GM18526 (cell line): ENCODE measurements around the gene SPEN.
A peak's percentile ranks its signal among the peaks of the same experiment; 100 is the strongest.

ENCODE experiments used
- POLR2A ChIP-seq: IDR thresholded peaks from 3 replicates; pipeline ENCODE4 v1.6.1; 2011; ENCODE audit not compliant: insufficient read length; ENCODE audit errors: extremely low read depth

SPEN gene

DNA sequence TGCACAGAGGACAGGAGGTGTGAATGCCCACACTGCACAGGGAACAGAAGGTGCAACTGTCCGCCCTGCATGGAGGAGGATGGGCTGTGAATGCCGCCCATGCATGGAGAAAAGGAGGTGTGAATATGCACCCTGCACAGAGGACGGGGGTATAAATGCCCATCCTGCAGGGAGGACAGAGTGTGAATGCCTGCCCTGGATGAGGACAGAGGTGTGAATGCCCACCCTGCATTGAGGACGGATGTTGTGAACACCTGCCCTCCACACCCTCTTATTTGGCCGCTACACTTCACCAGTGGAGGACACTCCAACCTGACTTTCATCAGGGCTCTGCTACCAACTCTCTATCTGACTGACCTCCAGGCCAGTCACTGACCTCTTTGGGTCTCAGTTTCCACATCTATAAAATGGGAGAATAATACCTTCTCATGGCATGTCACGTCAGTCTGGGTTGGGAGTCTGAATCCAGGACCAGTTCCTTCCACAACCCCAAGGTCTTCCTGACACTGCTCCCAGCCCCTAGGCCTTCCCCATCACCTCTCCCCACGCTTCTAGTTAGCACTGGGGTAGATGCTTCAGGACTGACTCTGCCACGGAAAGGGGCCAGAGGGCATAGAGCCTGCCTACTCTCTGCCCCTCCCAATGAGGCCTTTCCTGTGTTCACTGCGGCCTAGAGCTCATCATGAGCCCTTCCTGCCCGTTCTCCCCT lies 100.0 kb downstream of the SPEN start:
- no peak for TF ChIP-seq POLR2A

DNA sequence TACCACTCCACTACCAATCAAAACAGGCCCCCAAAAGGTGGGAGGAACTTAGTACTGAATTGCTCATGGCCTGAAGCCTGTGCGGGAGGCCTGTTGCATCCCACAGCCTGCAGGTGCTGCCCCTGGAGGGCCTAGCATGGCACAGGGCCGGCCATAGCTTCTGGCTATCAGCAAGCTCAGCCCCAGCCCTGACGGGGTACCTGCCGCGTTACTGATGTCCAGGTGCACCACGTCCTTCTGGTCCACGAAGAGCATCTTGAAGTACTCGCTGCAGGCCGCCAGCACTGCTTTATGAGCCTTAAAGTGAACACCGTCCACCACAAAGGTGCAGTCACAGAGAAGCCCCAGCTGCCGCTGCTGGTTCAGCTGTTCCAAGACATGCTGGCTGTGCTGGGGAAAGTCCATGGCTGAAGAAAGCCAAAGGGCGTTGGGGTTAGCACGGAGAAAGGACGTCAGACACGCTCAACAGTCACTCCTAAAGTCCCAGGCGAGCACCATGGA lies 100.6 kb downstream of the SPEN start:
- TF ChIP-seq POLR2A = no peak

DNA sequence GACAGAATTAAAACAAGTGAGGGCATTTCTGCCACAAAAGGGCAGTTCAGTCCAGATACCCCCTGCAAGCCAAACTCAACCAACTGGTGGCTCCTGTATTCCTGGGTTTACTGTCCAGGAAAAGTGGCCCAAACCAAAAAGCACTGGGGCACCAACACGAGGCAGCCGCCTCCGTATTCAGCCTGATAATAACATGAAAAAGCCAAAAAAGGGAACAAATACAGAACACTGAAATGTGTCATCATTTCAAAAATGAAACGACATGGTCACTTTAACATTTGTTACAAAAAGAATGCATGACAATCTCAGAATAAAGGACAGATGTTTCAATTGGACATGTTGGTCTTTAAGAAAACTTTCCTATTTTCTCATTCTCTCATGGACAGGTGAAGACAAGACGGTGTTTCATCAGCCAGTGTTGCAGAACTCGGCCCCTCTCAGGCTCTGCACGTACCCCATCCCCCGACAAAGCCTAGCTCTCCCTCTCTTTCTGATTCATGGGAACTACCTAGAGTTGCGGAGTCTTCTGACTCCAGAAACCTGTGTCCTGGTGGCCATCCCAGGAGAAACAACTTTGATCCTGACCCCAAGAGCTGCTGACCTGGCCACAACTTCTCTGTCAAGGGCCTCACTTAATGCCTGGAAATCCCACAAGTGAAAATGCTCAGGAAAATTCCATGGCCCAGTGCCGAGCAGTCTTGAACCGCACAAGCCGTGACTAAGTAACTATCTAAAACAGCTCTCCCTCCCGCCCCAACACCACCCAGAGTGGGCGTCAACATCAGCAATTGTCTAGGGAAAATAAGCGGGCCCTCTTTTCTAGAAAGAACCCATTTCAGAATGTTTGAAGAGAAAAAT lies 101.3 kb downstream of the SPEN start:
- TF ChIP-seq POLR2A = no peak

DNA sequence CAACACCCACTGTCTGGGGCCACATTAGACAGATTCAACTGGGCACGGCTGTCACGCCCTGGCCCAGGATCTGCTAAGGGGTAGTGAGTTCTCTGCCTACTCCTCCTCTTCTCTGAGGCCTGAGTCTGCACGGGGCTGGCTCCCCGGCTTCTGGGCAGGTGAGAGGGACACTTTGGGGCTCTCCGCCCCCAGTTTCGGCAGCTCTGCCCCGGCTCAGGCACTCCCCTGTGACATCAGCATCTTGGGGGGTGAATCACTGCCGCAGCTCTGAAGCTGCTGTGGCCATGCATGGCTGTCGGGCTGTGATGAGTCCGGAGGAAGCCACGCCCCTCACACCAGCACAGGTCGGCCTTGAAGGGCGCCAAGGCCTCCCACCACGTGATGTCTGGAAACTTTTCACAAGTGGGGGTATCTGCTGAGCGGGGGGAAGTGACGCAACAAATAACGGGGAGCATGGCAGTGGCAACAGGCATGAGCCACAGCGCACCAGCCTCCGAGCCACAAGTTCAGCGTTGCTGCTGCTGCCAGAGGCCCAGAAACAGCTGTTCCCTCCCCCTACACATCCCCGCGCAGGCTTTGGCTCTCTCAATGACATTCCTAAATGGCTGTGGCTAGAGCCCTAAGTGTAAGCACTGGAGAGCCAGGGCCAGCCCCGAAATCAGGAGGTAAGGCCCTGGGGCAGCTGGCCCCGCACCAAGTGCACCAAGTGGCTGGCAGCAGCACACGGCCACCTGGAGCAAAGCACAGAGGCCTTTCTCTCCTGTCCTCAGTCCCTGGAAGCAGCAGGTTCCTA lies 102.1 kb downstream of the SPEN start:
- peak; percentile 24 for TF ChIP-seq POLR2A

DNA sequence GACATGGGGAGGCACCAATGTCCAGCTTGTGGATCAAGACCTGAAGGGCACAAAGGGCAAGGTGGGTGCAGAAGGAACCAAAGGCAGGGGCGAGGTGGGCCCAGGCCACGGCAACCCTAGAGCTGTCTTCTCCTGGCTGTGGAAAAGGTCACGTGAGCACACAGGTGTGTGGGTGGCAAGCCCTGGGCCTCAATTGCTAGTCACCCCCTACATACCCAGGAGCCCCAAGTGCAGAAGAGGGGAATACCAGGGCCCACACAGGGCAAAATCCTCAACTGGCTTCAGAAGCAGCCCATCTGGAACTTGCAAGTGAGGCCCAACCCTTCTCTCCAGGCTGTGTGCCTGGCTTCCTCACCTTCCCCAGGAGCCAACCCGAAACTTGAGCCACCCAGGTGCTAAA lies 102.8 kb downstream of the SPEN start:
- TF ChIP-seq POLR2A = no peak

DNA sequence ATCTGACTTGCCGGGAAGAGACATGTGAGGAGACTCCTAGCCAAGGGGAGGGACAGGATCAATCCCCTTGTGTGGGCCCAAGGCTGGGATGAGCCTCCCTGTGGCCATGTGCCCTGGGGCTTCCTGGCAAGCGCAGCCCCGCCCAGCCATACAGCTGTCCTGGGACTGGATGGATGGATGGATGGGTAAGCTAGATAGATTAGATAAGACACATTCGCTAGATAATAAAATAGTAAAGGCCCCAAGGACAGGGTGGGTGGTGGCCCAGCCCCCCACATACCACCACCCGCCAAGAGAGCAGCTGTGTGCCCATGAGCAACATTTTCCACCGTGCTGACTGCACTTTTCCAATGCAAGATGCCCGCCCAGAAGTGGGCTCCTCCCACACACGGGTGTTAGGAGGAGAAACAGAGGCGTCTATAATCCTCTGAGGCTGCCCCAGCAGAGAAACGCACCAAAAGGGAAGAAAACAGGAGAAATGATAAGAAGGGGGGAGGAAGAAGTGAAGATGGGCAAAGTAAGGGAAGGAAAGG lies 103.3 kb downstream of the SPEN start:
- TF ChIP-seq POLR2A = no peak

DNA sequence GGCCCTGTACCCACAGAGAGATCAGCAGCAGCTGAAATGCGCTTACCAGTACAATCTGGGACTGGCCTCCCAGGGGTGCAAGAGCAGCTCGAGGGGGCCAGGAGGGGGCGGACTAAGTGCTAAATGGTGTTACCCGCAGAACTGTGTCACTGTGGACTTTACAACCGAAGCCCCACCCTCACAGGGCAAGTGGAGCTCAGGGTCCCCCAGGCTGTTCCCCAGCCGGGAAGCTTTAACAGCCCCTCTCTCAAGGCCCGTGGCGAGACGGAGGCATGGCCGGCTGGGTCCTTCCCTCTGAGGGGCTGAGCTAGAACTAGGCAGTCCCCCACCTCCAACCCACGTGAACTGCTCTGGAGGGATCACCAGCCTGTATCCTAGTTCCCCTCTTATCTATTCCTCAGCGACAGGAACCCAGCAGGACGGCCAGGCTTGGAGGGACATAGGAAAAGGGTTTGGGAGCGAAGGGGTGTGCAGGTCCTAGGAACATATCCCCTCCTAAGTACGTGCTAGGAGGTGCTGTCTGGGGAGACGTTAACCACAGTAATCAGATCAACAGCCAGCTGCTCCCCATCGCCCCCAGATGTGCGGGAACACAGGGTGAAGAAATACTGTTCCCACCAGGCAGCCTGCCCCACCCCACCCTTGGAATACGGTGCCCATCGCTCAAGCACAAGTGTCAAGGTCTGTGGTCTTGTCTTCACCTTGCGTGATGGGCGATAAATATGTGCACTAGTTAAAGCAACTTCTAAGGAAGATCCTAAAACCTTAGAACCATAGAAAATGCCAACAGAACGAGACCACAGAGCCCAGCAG lies 104.0 kb downstream of the SPEN start:
- TF ChIP-seq POLR2A = no peak

DNA sequence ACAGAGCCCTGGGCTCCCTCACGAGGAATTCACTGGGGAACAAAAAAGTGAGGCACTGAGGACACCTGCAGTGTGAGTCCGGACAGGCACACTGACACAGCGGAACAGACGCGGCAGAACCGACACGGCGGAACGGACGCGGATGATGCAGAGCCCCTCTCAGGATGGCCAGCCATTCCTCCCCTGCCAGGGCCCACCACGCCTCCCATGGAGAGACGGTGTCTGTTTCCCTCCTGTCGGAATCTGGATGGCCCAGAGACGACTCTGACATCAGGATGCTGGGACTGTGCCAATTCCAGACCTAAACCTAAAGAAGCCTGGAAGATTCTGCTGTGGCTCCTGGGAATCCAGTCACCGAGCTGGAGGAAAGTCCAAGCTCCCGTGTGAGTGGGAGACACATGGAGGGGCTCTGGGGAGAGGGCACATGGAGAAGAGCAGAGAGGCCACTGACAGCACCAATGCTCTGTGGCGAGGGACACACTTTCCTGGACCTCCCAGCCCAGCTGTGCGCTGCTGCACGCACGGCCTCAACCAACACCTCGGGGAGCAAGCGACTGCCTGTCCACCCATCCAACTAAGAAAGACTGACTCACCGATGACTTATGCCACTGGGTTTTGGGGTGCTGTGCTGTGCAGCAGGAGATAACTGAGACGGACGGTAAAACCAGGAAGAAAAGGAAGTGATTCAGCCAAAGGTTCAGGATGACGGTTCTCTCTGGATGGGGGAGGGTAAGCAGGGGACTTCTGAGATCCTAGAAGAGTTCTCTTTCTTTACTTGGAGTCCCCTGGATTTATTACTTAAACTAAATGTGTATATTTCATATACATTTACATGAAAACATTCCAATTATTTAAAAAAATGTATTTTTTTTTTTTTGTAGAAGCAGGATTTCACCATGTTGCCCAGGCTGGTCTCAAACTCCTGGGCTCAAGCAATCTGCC lies 105.1 kb downstream of the SPEN start:
- no peak for TF ChIP-seq POLR2A

DNA sequence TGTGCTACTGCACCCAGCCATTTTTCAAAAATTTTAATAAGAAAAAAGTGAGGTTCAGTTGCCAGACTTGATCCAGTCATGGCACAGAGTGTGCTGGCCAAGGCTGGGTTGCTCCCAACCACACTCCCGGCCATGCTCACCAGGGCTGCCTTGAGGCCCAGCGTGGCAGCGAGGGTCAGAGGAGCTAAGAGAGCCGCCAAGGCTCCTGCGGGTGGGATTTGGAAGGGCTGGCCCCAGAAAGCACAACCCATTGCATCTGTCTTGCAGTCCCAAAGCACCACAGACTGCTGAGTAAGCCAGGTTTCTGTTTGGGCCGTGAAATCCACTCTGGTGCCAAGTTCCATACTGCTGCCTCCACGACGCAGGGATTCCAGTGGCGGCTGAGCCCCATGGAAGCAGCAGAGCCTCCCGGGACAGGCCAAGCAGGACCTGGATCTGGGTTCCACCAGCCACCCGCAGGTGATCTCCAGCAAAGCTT lies 105.8 kb downstream of the SPEN start:
- TF ChIP-seq POLR2A = no peak

DNA sequence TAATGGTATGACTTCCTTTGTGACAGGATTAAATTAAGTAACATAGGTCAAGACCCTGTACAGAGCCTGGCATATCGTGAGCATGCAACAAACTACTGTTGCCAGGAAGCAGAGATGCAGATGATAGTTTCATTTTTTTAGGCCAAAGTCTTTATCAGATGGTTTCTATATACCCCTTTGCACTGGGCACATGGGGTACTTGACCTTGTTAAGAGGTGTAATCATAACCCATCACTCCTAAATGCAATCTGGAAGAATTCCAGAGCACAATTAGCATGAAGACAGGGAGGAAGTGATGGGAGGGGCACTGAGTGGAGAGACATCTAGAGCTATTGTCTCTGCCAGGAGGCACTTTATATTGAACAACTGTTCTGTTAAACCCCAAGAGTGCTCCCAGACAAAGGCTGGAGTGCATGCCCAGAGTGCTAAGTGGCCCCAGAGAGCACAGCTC lies 106.3 kb downstream of the SPEN start:
- TF ChIP-seq POLR2A = no peak

DNA sequence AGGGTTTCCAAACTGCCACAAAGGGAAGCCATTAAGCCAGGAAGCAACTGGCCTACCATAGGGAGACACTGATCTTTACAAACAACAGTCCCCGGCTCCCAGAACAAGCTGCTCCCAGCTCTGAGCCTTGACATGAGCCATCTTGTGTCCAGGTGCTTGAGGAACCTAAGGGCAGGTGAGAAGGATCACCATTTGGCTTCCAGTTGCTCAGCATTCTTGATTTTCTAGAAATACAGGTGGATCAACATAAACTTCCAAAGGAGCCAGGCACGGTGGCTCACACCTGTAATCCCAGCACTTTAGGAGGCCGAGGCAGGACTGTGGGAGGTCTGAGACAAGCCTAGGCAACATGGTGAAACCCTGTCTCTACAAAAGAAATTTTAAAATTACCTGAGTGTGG lies 106.8 kb downstream of the SPEN start:
- no peak for TF ChIP-seq POLR2A

DNA sequence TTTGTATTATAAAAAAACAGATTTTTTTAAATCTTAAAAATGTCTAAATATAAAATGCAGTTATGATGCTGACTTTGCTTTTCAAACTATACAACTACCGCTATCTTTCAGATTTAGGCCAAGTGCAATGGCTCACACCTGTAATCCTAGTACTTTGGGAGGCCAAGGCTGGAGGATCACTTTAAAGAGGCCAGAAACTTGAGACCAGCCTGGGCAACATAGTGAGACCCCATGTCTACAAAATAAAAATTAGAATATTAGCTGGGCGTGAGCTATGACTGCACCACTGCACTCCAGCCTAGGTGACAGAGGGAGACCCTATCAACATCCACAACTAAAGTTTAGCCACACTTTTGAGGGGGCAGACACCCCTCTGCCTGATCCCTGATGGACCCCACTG lies 108.0 kb downstream of the SPEN start:
- TF ChIP-seq POLR2A = no peak

DNA sequence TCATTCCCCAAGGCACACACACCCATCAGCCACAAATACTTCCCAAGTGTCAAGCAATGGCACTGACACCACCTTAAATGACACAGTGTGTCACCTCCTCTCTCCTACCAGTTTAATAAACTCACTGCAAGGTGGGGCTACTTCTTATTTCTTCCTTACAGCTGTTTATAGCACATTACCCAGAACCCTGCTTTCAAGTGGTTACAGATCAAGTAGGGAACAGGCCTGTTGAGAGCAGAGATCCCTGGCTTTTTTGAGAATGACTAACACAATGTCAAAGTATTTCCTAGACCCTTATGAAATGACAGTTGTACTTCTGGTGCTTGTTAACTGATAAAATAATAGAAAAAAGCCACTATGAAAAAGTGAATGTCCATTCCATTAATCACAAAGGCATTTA lies 108.6 kb downstream of the SPEN start:
- TF ChIP-seq POLR2A = no peak
